Measurements from ENCODE around the gene AFF2.

The AFF2 gene

GRCh38 chrX:148940411-148940996 lies 440.1 kb downstream of the AFF2 start:
- no peak for DNase-seq

DNA sequence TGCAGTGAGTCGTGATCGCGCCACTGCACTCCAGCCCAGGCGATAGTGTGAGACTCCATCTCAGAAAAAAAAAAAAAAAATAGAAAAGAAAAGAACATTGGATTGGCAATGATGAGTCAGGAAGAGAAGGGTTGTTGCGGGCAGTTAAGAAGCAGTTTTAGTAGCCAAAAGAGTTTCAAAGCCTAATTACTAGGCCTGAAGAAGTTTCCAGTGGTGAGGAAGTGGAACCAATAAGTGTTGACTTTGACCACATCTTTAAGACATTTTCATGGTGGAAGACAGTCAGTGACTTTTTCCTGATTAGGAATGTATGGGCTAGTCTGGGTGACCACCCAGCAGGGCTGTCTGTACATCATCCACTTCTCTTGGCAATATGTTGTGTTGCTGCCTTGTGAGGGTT lies 442.3 kb downstream of the AFF2 start:
- DNase-seq: no peak

GRCh38 chrX:148947399-148947975 lies 447.1 kb downstream of the AFF2 start:
- no peak for DNase-seq

- no peak for DNase-seq
These were observed 455.9 kb downstream of the AFF2 start for GRCh38 chrX:148956352-148956751.

- no peak for DNase-seq
These were observed 458.5 kb downstream of the AFF2 start for GRCh38 chrX:148958901-148959300.

- DNase-seq: no peak
These were observed 459.6 kb downstream of the AFF2 start for GRCh38 chrX:148960060-148960459.

DNA sequence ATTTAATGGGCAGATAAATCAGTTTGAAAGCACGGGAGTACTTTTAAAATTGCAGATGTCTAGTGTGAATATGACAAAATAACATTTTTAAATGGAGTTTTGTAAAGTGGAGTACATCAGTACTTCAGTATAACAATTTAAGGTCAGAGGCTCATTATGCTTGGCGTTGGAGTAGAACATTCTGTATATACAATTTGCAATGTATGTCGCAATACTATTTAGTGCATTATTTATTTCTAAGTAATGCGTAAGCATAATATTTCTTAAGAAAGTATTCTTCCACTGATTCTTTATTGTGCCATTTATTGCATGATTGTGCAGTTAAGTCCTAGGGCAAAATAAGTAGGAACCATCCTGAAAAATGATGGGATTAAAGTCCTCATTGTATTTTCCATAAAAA lies 461.6 kb downstream of the AFF2 start:
- no peak for DNase-seq

- peak; percentile 4 for DNase-seq
These were observed 476.4 kb downstream of the AFF2 start for GRCh38 chrX:148976571-148977400.

DNA sequence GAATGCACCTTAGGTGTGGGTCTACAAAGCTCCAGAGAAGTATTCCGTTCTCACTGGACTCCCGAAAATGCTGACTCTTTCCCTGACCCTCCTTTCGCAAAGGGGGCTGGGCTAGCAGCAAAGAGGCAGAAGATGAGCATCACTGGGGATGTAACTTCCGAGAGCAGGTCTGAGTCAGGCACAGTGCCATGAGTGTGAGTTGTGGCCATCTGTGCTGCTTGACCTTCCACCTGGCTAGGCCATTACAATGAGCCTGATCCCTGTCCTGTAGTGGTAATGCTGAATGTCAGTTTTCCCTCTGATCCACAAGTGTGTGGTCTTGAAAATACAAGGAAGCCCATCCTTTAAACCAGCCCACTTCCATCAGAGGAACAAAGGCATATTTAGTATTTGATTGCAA lies 479.4 kb downstream of the AFF2 start:
- DNase-seq: no peak

DNA sequence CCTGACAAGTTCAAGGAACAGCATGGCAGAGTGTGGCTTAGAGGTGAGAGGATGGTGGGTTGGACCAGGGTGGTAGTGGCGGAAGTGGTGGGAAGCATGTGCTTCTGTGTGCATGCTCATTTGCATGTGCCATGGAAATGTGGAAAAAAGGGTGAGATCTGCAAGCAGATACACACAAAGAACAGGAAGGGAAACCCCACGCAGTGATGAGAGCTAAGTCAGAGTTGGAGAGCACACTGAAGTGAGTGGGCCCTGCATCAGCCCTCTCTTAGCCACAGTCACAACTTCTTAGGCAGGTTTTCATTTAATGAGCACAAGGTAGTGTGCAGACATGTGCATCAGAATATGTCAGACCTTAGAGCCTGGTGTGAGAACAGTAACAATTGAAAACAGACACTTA lies 483.8 kb downstream of the AFF2 start:
- DNase-seq: no peak

DNA sequence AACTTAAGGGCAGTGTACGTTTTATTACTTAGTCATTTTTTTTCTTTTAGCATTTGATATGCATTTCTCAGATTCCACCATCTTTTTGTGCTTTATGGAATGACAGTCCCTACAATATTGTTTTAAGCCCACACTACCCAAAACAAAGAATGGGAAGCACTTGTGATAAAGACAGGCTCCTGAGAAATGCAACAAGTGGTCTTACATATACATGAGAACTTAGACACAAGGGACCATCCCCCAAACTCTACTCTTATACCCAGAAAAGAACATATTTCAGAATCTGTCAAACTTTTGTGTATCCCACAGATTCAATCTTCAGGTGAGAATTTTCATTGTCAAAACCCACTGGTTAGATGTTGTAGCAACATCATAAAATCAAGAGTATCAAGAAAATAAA lies 491.1 kb downstream of the AFF2 start:
- no peak for DNase-seq

DNA sequence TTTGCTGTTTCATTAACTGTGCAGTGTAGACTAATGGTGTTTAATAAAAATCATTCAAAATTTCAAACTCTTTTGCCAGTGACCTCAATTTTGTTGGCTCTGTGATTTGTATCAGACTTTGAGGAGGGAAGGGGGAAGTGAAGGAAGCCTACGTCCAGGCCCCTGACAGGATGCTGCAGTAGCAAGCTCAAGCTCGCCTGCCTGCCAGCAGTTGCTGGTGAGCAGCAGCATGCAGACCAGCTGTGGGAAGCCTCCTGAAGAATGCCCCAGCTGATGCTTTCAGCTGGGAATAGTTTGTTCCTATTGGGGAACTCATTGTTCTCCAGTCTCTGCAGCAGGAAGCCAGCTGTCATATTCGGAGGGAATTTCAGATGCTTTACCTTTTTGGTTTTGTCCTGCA lies 495.2 kb downstream of the AFF2 start:
- peak; percentile 11 for DNase-seq

DNA sequence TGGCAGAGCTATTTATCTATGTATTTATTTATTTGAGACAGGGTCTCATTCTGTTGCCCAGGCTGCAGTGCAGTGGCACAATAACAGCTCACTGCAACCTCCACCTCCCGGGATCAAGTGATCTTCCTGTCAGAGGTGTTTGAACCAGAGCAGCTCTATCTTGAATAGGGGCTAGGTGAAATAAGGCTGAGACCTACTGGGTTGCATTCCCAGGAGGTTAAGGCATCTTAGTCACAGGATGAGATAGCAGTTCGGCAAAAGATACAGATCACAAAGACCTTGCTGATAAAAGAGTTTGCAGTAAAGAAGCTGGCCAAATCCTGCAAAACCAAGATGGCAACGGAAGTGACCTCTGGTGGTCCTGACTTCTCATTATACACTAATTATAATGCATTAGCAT lies 501.9 kb downstream of the AFF2 start:
- DNase-seq: no peak

GRCh38 chrX:149003863-149004660 lies 503.6 kb downstream of the AFF2 start:
- no peak for DNase-seq

DNA sequence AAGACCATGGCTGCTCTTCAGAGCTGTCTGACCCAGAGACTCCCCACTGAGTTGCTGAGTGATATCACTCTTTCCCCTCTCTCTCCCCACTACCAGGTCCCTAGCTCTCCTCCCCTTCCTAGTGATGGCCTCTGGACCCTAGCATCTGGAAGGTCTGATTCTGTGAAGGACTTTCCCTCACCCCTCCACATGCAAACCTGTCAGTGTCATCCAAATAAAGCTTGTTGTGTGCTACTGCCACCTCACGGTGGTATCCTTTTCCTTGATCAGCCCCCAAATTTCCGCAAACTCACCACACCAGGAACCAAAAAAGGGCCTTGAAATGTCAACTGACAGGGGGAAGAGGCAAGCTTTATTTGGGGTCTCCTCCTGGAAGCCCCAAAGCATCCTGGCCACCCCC lies 504.5 kb downstream of the AFF2 start:
- DNase-seq: no peak

GRCh38 chrX:149006235-149006634 lies 505.8 kb downstream of the AFF2 start:
- DNase-seq: no peak

- no peak for DNase-seq
These were observed 507.0 kb downstream of the AFF2 start for GRCh38 chrX:149007423-149007822.

GRCh38 chrX:149010013-149010852 lies 509.8 kb downstream of the AFF2 start:
- peak; percentile 29 for DNase-seq

- no peak for DNase-seq
These were observed 510.4 kb downstream of the AFF2 start for GRCh38 chrX:149010853-149011224.

DNA sequence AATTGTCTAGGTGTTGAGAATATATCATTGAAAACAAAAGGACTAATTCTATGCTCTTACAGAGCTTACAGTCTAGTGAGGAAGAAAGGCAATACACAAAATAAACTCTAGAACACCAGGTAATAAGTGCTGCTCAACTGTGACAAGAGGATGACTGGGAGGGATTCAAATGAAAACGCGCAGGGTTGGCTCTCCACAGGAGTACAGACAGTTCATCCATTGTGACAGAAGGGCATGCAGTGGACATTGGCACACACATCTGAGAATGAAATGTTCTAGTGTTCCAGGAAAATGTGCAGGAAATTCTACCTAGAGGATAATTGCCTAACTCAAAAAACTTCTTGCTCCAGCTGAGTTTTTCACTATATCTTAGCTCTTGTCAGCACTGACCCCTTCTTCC lies 512.7 kb downstream of the AFF2 start:
- DNase-seq: no peak

DNA sequence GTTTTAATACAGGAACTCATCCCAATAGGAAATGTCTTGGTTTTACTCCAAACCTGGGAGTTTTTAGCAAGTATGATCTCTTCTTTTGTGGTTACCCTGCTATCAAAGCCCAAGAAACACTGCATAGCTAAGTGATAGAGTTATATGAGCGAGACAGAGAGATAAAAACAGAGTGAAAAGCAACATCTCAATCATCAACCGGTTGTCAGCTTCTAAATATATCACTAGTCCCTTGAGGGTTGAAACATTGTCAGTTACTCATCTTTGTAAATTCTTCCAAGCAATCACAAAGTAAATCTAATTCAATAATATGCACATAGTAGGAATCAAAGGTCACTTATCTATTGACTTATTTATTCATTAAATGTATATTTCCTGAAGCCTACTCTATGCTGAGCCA lies 520.7 kb downstream of the AFF2 start:
- DNase-seq: no peak

DNA sequence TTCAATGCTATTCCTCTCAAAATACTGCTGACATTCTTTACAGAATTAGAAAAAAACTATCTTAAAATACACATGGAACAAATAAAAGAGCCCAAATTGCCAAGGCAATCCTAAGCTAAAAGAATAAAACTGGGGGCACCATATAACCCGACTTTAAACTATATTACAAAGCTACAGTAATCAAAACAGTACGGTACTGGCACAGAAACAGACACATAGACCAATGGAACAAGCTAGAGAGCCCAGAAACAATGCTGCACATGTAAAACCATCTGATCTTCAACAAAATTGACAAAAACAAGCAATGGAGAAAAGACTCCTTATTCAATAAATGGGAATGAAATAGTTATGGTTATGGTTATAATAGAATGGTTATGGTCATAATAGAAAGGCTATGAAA lies 522.1 kb downstream of the AFF2 start:
- no peak for DNase-seq

GRCh38 chrX:149032449-149032848 lies 532.0 kb downstream of the AFF2 start:
- no peak for DNase-seq

All from eye (tissue), 1 donor.